ENCODE data around the gene TTLL13.
A peak's percentile ranks its signal among the peaks of the same experiment; 100 is the strongest.
"Not testable (repeated sequence)": the region's sequence is repeated elsewhere in the genome, so short reads cannot be mapped to it uniquely, and the experiment has no call there.

The TTLL13 gene

GRCh38 chr15:90240856-90241255 is 8.5 kb upstream of the TTLL13 start:
- DNase-seq: no peak

GRCh38 chr15:90241343-90242192 is 7.8 kb upstream of the TTLL13 start:
- no peak for DNase-seq

GRCh38 chr15:90243943-90244639 is 5.3 kb upstream of the TTLL13 start:
- DNase-seq: no peak

- DNase-seq: no peak
Measured at GRCh38 chr15:90248789-90249202, 560 bp upstream of the TTLL13 start.

- no peak for DNase-seq
Measured at GRCh38 chr15:90257776-90258175, 8.4 kb downstream of the TTLL13 start.

- no peak for DNase-seq
Measured at GRCh38 chr15:90259524-90259923, 10.2 kb downstream of the TTLL13 start.

GRCh38 chr15:90260731-90261130 is 11.4 kb downstream of the TTLL13 start:
- DNase-seq: not testable (repeated sequence)

- peak; percentile 42 for DNase-seq
Measured at GRCh38 chr15:90261811-90262210, 12.5 kb downstream of the TTLL13 start.

GRCh38 chr15:90262426-90262825 is 13.1 kb downstream of the TTLL13 start:
- no peak for DNase-seq

- DNase-seq: no peak
Measured at GRCh38 chr15:90264671-90265070, 15.3 kb downstream of the TTLL13 start.

GRCh38 chr15:90265271-90266060 is 16.1 kb downstream of the TTLL13 start, which contains the start of gene NGRN:
TSS of gene NGRN (plus strand) at chr15:90265672. CDS start at chr15:90265713, 41 bp downstream.
- DNase-seq: peak; percentile 91

- peak; percentile 40 for DNase-seq
Measured at GRCh38 chr15:90266061-90266431, 16.7 kb downstream of the TTLL13 start.

- peak; percentile 33 for DNase-seq
Measured at GRCh38 chr15:90266485-90266884, 17.1 kb downstream of the TTLL13 start.

GRCh38 chr15:90268415-90268814 is 19.1 kb downstream of the TTLL13 start:
- no peak for DNase-seq

GRCh38 chr15:90270502-90271150 is 21.3 kb downstream of the TTLL13 start:
- DNase-seq: no peak

- no peak for DNase-seq
Measured at GRCh38 chr15:90271459-90272166, 22.3 kb downstream of the TTLL13 start.

GRCh38 chr15:90278467-90278866 is 29.1 kb downstream of the TTLL13 start:
- not testable (repeated sequence) for DNase-seq

GRCh38 chr15:90280743-90281142 is 31.4 kb downstream of the TTLL13 start:
- not testable (repeated sequence) for DNase-seq

GRCh38 chr15:90281637-90282036 is 32.3 kb downstream of the TTLL13 start:
- DNase-seq: not testable (repeated sequence)

GRCh38 chr15:90286678-90287077 is 37.3 kb downstream of the TTLL13 start:
- peak; percentile 46 for DNase-seq

GRCh38 chr15:90287101-90287500 is 37.7 kb downstream of the TTLL13 start:
- DNase-seq: no peak

GRCh38 chr15:90287946-90288345 is 38.6 kb downstream of the TTLL13 start:
- DNase-seq: no peak

Measured in fibroblast of skin of right biceps (primary cell).